Erythroblast (primary cell): ENCODE measurements around the gene TBK1.

Source experiments
- DNase-seq, 2 experiments: peaks; one replicate each; lab custom pipeline; 2025; lab: John Stamatoyannopoulos, UW
- GATA1 ChIP-seq: IDR thresholded peaks from 2 replicates; pipeline ENCODE4 v1.6.1; 2011; ENCODE audit warnings: low read depth, mild to moderate bottlenecking, control low read depth, low read length, moderate library complexity
- POLR2A ChIP-seq: IDR thresholded peaks from 2 replicates; pipeline ENCODE4 v1.6.1; 2011; ENCODE audit warnings: mild to moderate bottlenecking, low read length

Gene TBK1

DNA sequence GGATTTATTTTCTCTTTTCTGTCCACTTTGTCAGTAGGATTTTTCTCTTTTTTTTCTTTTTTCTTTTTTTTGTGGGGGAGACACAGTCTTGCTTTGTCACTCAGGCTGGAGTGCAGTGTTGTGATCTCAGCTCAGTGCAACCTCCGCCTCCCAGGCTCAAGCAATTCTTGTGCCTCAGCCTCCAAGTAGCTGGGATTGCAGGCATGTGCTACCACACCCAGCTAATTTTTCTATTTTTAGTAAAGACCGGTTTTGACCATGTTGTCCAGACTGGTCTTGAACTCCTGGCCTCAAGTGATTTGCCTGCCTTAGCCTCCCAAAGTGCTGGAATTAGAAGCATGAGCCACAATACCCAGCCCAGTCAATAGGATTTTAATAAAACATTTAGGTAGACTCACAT, 21.0 kb upstream of the TBK1 start:
- TF ChIP-seq GATA1 = no peak
- TF ChIP-seq POLR2A = no peak

DNA sequence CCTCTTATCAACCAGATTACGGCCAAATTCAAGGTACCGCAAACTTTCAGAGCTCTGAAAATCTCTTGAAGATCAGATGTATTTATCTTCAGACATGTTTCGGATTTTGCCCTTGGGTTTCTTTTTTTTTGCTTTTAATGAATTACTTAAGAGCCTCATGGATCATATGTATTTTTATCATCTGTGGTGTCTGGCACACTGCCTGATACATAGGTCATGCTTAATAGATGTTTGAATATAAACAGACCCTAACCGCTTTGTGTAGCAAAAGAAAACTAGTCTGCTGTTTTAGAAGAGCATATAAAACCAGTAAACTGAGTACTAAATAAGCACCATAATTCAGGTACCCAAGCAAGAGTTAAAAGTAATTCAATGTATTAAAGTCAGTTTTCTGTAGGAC, 20.1 kb upstream of the TBK1 start:
- no peak for DNase-seq
- TF ChIP-seq POLR2A (no peak), GATA1 (no peak)

More for the DNA sequence above, 21.0 kb upstream of the TBK1 start:
- no peak for DNase-seq

DNA sequence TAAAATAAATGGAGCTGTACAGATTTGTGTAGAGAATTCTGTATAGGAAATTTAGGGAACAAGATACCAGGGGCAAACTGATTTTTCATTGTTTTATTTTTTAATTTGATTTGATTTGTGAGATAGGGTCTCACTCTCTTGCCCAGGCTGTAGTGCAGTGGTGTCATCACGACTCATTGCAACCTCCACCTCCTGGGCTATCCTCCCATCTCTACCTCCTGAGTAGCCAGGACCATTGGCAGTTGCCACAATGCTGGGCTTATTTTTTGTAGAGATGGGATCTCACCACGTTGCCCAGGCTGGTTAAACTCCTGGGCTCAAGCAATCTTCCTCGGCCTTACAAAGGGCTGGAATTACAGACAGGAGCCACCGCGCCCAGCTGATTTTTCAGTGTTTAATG, 18.0 kb upstream of the TBK1 start:
- TF ChIP-seq GATA1 = no peak
- TF ChIP-seq POLR2A = no peak
- DNase-seq = no peak

DNA sequence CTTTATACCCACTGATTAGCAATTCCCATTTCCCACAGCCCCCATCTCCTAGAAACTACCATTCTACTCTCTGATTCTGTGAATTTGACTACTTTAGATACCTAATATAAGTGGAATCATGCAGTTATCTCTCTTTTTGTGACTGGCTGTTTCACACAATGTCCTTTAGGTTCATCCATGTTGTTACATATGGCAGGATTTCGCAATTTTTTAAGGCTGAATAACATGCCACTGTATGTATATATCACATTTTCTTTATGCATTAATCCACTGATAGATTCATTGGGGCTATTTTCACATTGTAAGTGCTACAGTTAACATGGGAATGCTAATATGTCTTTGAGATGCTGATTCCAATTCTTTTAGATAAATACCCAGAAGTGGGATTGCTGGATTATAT, 11.8 kb upstream of the TBK1 start:
- TF ChIP-seq POLR2A = no peak
- no peak for TF ChIP-seq GATA1
- DNase-seq = no peak

DNA sequence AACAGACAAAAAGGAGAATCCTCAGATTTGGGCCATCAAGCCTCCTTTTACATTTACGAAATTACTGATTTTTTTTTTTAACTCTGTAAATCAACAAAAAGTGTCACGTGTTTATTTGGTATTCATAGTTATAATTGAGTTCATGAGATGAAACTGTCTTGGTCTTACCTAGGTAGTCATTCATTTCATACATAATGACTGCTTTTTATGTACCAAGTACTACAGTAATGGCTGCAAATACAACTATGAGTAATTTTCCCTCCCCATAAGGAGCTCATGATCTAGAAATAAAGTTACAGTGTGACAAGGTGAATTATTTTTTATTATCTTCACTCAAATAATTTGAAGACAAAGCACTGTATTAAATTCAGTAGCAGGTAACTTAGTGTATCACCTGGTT, 6.4 kb upstream of the TBK1 start:
- TF ChIP-seq GATA1 (no peak), POLR2A (no peak)
- DNase-seq = no peak

DNA sequence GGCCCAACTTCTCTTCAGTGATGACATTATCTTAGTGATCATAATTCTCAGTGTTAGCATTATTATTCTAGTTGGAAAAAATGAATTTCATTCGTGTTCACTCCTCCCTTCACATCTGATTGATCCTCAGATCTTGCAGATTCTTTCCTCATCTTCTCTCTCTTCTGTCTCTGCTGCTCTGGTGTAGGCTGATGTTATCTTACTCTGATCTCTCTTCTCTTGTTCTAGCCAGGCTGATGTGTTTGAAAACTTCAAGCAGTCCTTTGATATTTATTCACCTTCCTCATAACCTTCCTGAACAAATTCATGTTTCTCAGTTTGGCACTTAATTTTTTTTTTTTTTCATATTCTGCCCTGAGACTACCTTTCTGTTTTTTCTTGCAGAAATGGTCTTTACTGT, 5.6 kb upstream of the TBK1 start:
- no peak for DNase-seq
- no peak for TF ChIP-seq POLR2A
- TF ChIP-seq GATA1 = no peak

DNA sequence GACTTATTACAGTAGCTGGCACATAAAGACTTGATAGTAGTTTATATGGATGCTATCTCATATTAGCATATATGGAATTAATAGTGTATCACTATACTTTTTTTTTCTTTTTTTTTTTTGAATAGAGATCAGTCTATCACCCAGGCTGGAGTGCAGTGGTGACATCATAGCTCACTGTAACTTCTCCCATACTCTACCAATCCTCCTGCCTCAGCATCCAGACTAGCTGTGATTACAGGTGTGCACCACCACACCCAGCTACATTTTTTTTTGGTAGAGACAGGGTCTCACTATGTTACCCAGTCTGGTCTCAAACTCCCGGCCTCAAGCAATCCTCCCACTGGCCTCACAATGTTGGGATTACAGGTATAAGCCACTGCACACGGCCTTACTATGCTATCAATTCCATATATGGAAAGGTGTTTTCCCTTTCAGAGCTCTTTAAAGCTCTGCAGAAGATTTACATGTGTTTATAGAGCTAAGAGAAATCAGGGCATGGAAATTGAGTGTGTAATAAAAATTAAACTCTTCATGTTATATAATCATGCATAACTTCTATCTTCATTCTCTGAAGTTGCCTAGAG, 1.8 kb upstream of the TBK1 start:
- TF ChIP-seq POLR2A = no peak
- no peak for TF ChIP-seq GATA1
- DNase-seq = no peak

DNA sequence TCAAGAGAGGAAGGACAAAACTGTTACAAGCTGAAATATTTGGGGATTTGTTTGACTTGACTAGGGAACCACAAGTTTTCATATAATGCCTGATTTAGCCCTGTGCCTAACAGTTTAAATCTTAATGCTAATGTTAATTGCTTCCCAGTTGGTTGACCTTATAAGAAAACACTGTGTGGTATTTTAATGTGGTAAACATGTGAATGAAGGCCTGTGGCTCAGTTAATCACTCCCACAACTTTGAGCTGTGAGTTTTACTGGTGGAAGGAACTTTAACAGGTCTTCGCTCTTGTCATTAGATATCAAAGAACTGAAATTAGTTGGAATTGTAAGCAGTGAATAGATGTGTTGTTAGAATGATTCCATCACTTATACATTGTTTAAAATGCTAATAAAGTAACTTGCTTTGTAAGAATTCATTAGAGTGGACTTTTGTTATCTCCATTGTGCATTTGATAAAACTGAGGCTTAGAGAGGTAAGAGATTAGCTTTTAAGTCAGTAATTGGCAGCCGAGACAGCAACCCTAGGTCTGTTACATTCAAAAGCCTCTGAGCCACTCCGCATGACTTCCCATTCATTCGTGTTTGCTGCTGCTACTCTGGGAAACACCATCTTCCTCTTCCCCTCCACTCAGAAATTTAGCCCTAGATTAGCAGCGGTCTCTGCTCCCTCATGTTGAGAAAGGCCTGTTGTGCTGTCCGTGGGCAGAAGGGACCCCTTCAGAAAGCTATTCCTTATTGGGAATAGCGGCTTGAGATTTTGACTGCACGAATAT, 1.0 kb upstream of the TBK1 start:
- TF ChIP-seq POLR2A = no peak
- no peak for TF ChIP-seq GATA1
- peak; percentile 52 to 54 for DNase-seq

DNA sequence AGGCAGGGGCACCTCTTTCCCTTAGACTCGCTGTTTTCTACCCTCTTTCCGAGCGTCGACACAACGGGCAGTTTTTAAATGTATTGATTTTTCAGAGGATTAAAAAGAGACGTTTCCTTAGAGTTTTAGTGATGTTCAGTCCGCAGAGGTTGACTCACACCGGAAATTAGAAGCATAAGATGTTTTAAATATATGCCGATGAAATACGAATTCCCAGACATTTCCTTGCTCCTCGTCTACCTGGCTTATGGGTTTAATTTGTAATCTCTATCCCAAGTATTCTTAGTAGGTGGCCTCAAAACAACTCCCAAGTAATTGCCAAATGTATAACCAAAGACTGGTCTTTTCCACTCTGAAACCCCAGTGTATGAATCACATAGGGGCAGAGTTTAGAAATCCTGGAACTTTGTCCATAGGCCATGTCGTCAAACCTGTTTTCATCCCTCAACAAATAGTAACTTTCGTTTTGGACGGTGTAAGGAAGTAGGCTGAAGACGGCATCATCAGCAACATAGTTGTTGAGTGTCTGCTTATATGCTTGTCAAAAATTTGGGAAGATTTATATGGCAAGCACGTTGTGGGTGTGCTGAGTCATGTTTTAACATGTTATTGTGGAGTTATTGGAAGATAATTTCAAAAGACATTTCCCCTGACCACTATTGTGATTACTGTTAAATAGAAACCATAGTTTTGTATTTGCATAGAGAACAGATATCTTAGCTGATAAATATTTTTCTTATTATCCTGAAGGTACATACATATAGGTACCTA, 824 bp downstream of the TBK1 start:
- DNase-seq = peak; percentile 63 to 80
- TF ChIP-seq GATA1 (no peak), POLR2A (peak; percentile 40)

DNA sequence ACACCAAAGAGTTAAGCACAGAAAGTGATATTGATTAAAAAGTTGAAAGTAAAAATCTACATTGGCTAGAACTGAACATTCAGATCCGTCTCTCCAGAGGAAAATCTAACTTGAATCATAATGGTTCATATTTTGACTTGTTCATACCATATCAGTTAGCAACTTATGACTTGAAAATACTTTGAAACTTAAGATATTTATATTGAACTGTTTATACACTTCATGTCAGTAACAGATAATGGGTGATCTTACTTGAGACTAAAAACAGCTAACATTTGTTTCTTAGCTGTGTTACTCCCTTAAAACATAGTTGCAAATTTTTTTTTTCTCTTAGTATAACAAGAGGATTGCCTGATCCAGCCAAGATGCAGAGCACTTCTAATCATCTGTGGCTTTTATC, 3.6 kb downstream of the TBK1 start:
- peak in 1 of 2 experiments; percentile 25 for DNase-seq
- no peak for TF ChIP-seq GATA1

DNA sequence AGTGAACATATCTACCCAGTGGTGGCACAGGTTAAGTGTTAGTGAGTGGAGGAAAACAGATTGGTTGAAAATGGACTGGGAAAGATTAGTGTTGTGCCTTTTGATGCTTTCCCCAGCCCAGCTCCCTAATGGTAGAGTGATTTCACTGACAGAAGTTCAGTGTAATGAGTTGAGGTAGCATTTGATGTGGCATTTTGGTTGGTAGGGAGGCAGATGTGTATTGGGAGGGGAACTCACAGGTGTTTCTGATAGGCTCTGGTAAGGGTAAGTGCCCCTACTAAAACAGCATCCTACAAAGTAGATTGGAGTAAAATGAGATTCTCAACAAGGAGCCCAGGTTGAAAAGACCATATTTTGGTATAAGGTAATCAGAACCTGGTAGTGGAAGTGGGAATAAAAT, 4.2 kb downstream of the TBK1 start:
- TF ChIP-seq POLR2A (no peak), GATA1 (no peak)
- no peak for DNase-seq

DNA sequence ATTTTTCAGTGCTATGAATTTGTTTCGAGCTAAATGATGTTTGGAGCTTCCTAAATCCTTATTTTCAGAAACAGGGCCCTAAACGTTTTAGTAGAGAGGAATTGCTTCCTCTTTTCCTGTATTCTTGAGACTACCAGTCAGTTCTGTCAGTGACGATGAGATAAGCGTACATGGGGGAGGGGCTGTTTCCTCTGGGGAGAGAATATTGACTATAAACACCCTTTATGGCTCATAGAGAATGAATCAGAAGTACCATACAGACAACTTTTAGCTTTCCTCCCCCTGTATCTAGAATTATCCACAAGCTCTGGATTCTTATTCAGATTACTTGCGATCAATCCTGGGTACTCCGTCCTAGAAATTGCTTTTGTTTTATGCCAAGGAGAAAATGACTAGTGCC, 5.1 kb downstream of the TBK1 start:
- TF ChIP-seq POLR2A (no peak), GATA1 (no peak)
- DNase-seq = peak; percentile 71 to 79

DNA sequence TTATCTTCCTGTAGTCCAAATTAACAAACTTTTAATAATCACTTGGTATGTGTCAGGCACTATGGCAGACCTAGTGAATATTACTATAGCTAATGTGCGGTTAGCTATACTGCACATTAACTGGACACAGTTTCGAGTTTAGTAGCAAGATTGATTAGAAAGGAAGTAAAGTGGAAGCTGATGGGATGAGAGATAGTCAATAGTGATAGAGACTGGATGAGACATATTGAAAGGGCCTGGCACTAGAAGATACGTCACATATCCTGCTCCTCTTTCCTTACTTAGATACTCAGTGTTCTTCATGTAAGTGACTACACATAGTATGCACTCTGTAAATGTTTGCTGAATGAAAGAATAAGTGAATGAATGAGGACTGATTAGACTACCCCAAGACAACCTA, 5.5 kb downstream of the TBK1 start:
- peak in 1 of 2 experiments; percentile 47 for DNase-seq
- no peak for TF ChIP-seq GATA1
- TF ChIP-seq POLR2A = no peak

DNA sequence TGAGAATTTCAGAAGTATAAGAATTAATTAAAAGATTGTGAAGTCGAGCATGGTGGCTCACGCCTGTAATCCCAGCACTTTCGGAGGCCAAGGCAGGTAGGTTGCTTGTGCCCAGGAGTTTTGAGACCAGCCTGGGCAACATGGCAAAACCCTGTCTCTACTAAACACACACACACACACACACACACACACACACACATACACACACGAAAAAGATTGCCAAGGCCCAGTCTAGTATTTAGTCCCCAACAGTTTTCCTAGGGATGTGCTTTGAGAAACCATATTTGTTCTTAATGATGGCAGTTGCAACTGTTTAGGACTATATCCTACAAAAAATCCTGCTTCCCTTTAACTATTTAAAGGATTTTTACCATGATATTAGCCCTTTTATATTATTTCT, 6.0 kb downstream of the TBK1 start:
- TF ChIP-seq GATA1 = no peak
- TF ChIP-seq POLR2A = no peak
- DNase-seq = peak in 1 of 2 experiments; percentile 21
